ENCODE results near the gene RPS10.
"Not testable (repeated sequence)": the region's sequence is repeated elsewhere in the genome, so short reads cannot be mapped to it uniquely, and the experiment has no call there.

Gene RPS10

DNA sequence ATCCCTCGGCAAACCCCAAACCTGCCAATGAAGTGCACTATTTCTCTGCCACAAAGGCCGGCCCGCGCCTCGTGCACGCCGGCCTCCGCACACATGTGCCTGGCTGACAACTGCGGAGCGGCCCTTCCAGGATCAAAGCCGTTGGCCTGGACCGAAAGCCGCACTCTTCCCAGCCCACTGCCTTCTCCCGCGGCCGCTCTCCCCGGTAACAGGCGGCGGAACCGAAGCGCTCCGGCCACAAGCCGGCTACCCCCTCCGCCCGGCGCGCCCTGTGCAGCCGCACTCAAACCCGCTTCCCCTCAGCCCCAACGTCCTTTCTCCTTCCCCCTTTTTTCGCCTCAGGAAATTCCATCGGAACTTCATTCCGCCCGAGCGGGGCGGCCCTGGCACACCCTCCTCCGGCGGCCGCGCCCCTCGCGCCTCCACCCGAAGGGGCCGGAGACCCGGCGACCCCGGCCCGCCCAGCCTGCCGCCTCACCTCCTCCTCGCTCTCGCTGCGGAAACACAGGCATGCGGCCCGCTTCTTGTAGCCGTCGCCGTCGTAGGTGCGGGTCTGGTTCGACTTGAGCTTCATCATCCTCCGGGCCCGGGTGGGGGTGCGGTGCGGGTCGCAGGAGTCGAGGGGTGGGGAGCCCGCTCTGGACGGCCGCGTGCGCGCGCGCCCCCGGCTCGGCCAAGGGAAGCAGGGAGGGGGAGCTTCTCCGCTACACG lies 33.9 kb downstream of the RPS10 start:
- no peak for DNase-seq

DNA sequence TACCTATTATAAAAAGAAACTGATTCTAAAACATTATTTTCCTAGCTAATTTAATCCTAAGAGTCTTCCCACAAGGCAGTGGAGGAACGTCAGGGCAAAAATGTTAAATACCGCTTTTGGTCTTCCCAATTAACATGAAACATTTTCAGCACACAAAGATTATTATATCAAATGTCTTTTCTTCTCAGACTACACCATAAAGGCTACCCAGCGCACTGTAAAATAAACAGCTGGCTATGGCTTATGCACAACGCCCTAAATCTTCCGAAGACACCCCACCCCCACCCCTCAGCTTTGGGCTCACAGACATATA lies 34.4 kb downstream of the RPS10 start:
- DNase-seq: peak; percentile 90

DNA sequence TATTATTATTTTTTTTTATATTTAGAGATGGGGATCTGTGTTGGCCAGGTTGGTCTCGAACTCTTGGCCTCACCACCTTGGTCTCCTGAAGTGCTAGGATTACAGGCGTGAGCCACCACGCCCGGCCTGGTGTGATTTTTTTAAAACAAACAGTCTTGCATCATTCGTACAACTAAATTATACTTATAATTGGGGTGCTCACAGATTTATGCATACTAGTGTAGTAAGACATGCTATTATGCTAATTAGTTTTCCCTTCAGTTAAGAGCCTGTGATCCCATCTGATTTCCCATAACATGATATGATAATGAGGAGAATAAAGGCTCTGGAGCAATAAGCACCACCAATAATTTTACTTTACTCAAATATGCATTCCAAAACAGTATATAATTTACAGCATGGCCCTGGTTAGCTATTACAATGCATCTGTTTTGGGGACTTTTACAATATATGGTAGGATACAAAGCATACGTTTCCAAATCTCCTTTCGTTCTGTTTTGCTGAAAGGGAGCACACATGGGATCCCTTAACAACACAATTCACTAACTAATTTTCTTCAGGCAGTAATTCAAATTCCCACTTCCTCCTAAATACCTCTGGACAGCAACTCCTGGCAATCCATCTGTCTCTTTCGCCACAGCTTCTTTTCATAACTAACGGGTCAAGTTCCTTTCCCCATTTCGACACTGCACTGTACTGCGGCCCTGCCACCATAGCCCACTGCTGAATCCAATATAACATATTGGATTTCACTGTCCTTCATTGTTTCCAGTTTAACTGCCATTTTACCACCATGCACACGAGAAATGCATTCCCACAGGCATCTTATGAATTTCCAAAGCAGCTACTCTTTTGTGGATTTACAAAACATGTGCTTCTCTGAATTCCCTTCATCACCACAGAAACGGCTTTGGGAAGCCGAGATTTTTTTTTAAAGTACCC lies 35.1 kb downstream of the RPS10 start:
- peak; percentile 46 for DNase-seq

DNA sequence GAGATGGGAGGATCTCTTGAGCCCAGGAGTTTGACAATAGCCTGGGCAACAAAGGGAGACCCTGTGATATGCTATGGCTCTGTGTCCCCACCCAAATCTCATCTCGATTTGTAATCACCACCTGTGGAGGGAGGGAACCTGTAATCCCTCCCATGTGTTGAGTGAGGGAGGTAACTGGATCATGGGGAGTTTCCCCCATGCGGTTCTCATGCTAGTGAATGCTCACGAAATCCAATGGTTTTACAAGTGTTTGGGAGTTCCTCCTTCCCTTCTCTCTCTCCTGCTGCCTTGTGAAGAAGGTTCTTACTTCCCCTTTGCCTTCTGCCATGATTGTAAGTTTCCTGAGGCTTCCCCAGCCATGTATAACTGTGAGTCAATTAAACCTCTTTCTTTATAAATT lies 36.8 kb downstream of the RPS10 start:
- no peak for DNase-seq

DNA sequence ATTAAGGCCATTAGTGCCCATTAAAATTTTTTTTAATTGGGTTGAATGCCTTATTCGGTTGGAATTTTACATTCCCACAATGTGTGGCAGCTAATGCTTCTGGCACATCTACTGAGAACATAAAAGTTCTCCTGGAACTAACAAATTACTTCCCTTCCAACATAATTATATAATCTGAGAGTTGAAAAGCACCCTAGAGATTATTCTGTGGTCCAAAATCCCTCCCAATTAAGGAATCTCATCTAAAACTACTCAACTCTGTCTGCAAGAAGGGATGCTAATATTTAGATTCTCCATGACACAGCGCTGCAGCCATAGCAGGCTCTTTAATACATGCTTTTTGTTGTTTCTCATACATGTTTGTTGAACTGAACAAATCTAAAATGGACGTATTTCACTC lies 37.4 kb downstream of the RPS10 start:
- DNase-seq: no peak

DNA sequence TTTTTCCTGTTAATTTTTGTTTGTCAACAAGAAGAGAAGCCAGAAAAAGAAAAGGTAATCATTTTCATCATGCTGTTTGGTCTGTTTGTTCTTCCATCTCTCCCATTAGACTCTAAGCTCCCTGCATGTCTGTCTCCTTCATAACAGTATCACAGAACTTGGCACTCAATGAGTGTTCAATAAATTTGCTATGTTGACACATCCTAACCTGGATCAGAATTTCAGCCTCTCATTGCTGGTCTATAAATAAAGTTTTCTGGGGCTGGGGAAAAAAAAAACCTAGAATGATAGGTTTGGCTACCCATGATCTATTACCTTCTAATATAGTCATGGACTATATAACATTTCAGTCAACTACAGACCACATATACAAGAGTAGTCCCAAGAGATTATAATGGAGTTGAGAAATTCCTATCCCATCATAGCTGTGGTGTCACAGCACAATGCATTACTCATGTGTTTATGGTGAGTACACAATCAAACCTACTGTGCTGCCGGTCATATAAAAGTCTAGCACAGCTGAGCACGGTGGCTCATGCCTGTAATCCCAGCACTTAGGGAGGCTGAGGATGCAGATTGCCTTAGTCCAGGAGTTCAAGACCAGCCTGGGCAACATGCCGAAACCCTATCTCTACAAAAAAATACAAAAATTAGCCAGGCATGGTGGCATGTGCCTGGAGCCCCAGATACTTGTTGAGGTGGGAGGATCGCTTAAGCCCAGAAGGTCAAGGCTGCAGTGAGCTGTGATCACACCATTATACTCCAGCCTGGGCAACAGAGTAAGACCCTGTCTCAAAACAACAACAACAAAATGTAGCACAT lies 39.3 kb downstream of the RPS10 start:
- no peak for DNase-seq

DNA sequence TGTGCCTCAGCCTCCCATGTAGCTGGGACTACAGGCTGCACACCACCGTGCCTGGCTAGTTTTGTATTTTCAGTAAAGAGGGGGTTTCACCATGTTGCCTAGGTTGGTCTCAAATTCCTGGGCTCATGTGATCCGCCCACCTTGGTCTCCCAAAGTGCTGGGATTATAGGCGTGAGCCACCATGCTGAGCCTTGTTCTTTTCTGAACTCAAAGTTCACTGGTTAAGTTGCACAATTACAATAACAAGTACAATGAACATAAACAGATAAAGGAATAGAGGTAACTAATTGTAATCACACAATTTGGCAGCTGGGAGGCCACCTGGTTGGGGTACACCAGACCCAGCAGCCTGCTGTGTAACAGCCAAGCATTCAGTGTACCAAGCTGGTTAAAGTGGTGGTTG lies 40.1 kb downstream of the RPS10 start:
- DNase-seq: no peak

DNA sequence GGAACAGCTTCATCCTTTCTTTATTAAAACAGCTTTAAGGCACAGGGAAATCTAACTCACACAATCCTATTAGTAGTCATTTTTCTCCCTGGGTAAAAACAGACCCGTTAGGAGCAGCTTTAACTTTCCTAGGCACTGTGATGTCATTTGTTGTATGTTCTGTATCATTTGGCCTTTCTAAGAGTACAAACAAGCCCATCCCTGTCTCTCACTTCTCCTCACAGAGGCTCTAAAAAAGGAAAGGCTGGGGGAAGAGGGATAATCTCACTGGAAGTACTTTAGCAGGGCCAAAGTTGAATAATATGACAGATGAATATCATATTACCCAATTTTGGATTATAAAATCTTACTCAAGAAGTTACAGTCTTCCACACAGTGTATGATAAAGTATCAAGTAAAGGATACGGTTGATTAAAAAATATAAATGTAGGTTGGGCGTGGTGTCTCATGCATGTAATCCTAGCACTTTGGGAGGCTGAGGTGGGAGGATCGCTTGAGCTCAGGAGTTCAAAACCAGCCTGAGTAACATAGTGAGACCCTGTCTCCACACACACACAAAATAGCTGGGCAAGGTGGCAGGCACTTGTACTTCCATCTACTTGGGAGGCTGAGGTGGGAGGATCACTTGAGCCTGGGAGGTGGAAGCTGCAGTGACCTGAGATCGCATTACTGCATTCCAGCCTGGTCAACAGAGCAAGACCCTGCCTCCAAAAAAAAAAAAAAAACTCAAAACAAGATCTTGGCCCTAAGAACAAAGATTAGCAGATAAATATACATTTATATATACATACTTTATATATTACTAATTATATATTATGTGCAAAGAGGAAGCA lies 41.3 kb downstream of the RPS10 start:
- DNase-seq: no peak

DNA sequence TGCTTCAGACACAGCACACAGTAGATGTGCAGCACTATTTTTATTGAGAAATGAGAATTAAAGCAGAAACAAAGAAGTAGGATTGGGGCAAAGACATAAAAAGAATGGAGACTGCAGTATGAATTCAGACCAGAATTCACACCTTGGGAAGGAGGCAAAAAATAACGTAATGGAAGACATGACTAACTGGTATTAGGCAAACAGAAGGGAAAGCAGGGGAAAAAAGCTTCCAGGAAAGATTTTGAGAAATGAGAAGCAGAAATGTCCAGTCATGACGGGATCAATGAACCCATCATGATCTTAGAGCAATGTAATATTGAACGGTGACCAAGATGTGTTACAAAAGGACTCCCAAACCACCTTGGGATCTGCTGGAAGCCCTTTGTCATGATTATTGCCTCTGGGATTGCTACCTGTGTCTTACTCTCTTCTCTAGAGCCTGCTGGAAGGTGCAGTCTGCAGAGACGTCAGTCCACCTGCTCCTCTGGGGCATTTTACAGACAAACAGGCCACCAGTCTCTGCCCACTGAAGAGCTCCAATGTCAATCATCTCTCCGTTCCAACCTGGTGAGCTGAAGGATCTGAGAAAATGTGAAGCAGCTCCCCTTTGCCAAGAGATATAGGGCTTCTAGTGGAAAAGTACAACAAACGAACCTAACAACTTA lies 42.1 kb downstream of the RPS10 start:
- DNase-seq: no peak

DNA sequence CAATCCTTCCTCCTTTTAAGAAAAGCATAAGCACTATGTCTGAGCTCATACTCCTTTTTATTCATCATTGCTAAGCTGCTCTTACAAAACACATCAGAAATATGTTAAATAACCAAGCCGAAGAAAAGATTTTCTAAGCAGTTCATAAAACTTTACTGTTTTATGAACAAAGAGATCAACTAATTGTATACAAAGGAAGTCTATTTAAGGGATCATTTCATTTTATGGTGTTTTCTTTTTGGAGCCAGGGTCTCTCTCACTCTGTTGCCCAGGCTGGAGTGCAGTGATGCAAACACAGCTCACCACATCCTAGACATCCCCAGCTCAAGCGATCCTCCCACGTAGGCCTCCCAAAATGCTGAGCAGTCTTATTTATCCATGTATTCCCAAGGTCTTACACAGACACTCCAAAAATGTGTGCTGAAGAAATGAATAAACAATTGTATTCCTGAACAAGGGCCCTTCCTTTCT lies 42.7 kb downstream of the RPS10 start:
- no peak for DNase-seq

DNA sequence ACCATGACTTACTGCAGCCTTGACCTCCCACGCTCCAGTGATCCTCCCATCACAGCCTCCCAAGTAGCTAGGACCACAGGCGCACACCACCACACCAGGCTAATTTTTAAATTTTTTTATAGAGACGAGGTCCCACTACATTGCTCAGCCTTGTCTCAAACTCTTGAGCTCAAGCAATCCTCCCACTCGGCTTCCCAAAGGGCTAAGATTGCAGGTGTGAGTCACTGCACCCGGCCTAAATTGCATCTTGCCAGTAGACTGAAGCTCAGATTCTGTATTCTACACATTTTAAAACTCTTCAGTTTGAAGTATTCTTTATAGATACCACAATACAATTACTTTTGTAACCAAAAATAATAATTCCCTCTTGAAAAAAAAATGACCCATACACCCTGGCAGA lies 44.8 kb downstream of the RPS10 start:
- DNase-seq: no peak

DNA sequence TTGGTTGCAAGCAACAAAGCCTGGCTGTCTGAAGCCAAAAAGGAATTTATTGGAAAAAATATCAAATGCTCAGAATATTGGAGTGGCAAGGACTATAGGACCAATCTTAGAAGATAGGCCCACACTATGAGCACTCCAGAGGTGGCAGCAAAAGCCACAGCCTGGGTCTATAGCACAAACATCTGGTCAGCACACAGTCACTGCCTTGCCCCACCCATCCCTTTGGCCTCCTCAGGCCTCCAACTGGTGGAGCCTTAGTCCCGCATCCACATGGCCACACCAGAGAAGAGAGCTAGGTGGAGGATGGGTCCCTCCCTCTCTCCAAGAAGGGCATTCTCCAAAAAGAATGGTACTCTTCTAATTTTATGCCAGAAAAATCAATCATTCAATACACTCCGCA lies 47.4 kb downstream of the RPS10 start:
- no peak for DNase-seq

DNA sequence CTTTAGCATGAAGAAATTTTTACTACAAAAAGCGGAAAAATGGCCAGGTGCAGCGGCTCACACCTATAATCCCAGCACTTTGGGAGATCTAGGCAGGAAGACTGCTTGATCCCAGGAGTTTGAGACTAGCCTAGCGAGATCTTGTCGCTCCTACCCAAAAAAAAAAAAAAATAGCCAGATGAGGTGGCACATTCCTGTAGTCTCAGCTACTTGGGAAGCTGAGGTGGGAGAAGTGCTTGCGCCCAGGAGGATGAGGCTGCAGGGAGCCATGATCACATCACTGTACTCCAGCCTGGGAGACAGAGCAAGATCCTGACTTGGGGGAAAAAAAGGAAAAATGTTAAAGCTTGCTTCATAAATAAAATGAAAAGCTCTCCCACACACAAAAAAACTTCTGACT lies 47.9 kb downstream of the RPS10 start:
- DNase-seq: no peak

DNA sequence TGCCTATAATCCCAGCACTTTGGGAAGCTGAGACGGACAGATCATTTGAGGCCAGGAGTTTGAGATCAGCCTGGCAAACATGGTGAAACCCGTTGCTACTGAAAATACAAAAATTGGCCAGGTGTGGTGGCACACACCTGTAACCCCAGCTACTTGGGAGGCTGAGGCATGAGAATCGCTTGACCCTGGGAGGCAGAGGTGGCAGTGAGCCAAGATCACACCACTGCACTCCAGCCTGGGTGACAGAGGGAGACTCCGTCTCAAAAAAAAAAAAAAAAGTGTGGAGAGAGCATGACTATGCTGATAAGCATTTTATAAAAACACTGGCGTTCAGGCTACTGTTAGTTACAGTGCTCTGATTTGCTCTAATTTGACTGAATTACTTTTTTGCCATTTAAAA lies 48.3 kb downstream of the RPS10 start:
- not testable (repeated sequence) for DNase-seq

DNA sequence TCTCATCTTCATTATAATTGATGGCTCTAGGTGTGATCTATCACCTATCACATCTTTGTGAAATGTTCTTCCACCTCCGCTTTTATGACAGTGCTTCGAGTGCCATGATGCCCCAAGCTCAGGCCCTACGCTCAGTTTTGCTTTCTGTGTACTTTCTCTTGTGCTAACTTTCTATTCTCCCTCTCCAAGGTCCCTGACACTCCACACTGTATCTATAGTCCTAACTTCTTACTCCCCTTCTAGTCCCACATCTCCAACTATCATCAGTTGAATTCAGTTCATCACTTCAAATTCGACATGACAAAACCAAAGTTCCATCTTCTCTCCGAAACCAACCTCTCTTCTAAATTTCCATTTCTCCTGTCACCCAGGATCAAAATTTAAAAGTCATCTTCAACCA lies 50.0 kb downstream of the RPS10 start:
- no peak for DNase-seq

DNA sequence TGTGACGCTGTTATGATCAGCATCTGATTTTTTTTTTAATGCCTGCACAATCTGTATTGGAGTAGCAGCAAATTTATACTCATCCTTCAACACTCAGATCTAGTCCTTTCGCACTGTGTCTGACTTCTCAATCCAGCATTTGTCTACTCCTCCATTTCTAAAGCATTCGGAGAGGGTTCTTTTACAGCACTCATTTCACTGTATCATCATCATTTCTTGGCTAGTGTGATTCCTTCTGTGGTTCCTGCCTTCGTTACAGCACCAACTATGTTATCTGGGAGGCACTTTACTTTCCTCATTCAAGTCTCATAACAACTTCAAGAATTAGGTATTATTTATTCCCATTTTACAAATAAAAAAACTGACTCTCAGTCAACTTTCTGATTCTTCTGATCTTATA lies 51.4 kb downstream of the RPS10 start:
- no peak for DNase-seq

DNA sequence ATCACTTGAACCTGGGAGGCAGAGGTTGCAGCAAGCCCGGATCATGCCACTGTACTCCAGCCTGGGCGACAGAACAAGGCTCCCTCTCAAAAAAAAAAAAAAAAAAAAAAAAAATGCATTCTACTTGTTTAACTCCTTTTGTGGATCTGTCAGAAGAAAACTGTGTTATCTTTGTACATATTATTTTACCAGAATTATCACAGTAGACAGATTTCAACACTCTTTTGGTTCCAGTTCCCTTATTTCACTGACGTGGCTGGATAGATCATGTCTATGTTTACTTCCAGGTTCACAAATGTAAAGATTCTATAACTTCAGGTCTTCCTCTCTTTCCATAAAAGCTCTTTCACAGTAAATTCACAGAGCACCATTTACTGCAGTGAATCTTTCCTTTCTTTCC lies 51.8 kb downstream of the RPS10 start:
- DNase-seq: peak; percentile 64

DNA sequence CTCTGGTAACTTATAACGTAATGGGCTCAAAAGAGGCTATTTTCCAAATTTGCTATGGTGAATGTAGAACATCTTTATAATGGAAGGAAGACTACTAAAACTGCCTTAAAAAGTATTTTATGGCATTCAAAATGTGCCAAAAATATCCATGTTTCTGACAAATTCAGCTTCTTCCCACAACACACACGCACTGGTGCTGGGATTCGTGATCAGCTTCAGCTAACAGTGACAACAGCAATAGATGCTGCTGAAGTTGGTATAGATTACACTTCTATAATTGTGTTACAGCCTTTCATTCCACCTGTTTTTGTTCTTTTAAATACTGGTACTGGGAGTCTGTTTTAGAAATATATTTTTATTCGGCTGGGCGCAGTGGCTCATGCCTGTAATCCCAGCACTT lies 52.4 kb downstream of the RPS10 start:
- DNase-seq: no peak

DNA sequence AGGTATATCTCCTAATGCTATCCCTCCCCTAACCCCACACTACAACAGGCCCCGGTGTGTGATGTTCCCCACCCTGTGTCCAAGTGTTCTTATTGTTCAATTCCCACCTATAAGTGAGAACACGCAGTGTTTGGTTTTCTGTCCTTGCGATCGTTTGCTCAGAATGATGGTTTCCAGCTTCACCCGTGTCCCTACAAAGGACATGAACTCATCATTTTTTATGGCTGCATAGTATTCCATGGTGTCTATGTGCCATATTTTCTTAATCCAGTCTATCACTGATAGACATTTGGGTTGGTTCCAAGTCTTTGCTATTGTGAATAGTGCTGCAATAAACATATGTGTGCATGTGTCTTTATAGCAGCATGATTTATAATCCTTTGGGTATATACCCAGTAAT lies 54.0 kb downstream of the RPS10 start:
- not testable (repeated sequence) for DNase-seq

DNA sequence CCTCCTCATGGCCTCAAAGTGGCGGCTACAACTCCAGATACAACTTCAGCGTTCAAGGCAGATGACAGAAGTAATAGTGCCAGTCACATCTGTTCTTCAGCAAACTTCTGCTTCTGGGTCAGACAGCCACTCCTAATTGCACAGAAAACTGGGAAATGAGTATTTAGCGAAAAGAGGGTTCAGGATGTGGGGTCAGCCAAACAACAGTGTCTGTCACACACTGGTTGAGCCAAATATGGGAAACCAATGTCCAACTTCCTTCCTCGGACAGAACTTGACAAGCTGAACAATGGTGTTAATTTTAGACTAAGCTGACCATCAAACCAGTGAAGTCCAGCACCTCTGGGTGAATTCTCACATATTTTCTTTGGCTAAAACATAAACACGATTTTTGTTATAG lies 55.5 kb downstream of the RPS10 start:
- no peak for DNase-seq

DNA sequence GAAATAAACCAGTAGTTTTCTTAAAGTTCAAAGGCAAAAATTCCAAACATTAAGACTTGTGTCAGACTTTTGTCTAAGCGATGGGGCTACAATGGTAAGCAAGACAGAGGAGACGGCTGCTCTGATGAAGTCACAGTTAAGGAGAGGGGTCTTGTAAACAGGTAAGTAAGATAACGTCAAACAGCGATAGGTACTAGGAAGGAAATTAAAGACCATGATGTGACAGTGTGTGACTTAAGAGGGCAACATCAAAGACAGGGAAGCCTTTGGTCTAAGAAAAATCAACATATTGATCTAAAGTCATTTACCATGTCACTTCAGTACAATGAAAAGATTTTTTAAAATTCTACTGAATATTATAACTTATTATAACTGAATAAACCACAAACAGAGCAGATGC lies 56.5 kb downstream of the RPS10 start:
- no peak for DNase-seq

Measured in hematopoietic multipotent progenitor cell treated with erythropoietin and hydrocortisone succinate and interleukin-3 and kit ligand, for 6 days (in vitro differentiated cells).